SK-N-SH (cell line): ENCODE data around the gene FMNL2.

ENCODE experiments used
- CTCF ChIP-seq: fragments of 200-600 bp; sonication (generic); IDR thresholded peaks from 2 replicates; pipeline ENCODE4 v1.6.1; 2017; ENCODE audit warnings: antibody characterized with exemption, mild to moderate bottlenecking, moderate library complexity
- EZH2phosphoT487 ChIP-seq: fragments of 200-600 bp; sonication (generic); IDR thresholded peaks from 2 replicates; pipeline ENCODE4 v1.6.1; 2017; ENCODE audit warnings: low read depth, mixed run types, mild to moderate bottlenecking, antibody characterized with exemption, moderate library complexity, borderline replicate concordance
- MAX ChIP-seq: IDR thresholded peaks from 2 replicates; pipeline ENCODE4 v1.4.0; 2012; ENCODE audit warnings: low read depth
- RXRA ChIP-seq: IDR thresholded peaks from 2 replicates; pipeline ENCODE4 v1.4.0; 2012; ENCODE audit warnings: low read depth, mild to moderate bottlenecking, borderline replicate concordance

GRCh38 chr2:152499896-152500735 lies 165.1 kb downstream of the FMNL2 start:
- TF ChIP-seq MAX (no peak), CTCF (no peak), RXRA (no peak), EZH2phosphoT487 (no peak)
